K562 (cell line): ENCODE data around the gene KRT14. TPM values are rescaled to one million over a fixed set of nuclear protein-coding genes. Genes with fewer than 3 reads are reported as not detected.

Experiments
- ADNP ChIP-seq: fragments of 200-800 bp; sonication (Bioruptor generic); IDR thresholded peaks from 2 replicates; pipeline ENCODE4 v1.6.1; 2016; ENCODE audit warnings: missing genetic modification characterization, missing compliant biosample characterization
- ARID1B ChIP-seq: fragments of 450-650 bp; IDR thresholded peaks from 2 replicates; pipeline ENCODE4 v1.6.1; 2016; ENCODE audit warnings: antibody characterized with exemption, mild to moderate bottlenecking, inconsistent platforms
- CBFA2T3 ChIP-seq: fragments of 450-650 bp; IDR thresholded peaks from 2 replicates; pipeline ENCODE4 v1.6.1; 2017
- CBX1 ChIP-seq: sonication (generic); IDR thresholded peaks from 2 replicates; pipeline ENCODE4 v1.6.1; 2016; ENCODE audit warnings: antibody characterized with exemption, low read depth, mild to moderate bottlenecking
- CHD4 ChIP-seq: fragments of 200-600 bp; sonication (generic); IDR thresholded peaks from 3 replicates; pipeline ENCODE4 v1.6.1; 2012; ENCODE audit warnings: low read depth, mild to moderate bottlenecking, mixed read lengths, low read length, inconsistent platforms; ENCODE audit not compliant: insufficient read depth, insufficient replicate concordance, poor library complexity, severe bottlenecking
- CREB3 ChIP-seq: fragments of 450-650 bp; conservative IDR thresholded peaks from 2 replicates; pipeline ENCODE4 v1.6.1; 2016; ENCODE audit warnings: missing genetic modification characterization, low read depth, mild to moderate bottlenecking, missing compliant biosample characterization, moderate library complexity
- CSDE1 ChIP-seq, 2 experiments: fragments of 450-650 bp; IDR thresholded peaks; 2 replicates each; pipeline ENCODE4 v1.6.1; 2016; ENCODE audit warnings: mild to moderate bottlenecking in 1 of 2
- FOS ChIP-seq: IDR thresholded peaks from 3 replicates; pipeline ENCODE4 v1.6.1; 2011; ENCODE audit not compliant: insufficient read length; ENCODE audit errors: extremely low read depth
- FOSL1 ChIP-seq: fragments of 200-800 bp; sonication (Bioruptor generic); conservative IDR thresholded peaks from 2 replicates; pipeline ENCODE4 v1.6.1; 2016; ENCODE audit warnings: missing genetic modification characterization, missing compliant biosample characterization
- JUND ChIP-seq, 2 experiments: IDR thresholded peaks; 2 replicates in 1 of 2; 3 replicates in 1 of 2; pipeline ENCODE4 v1.6.1; 2011; ENCODE audit warnings: borderline replicate concordance in 2 of 2, low read depth in 2 of 2, low read length in 2 of 2, improper control_type of control experiment in 1 of 2, missing biosample characterization in 1 of 2, missing genetic modification characterization in 1 of 2, missing genetic modification reagents in 1 of 2
- LCOR ChIP-seq: sonication (generic); formaldehyde crosslinking; IDR thresholded peaks from 2 replicates; pipeline ENCODE4 v1.8.0; 2022; ENCODE audit warnings: mild to moderate bottlenecking, missing genetic modification reagents
- MYNN ChIP-seq, 2 experiments: sonication (generic); formaldehyde crosslinking in 1 of 2; IDR thresholded peaks; 2 replicates each; pipeline versions ENCODE4 v1.5.0 to v1.6.1; 2016 to 2020; ENCODE audit warnings: antibody characterized with exemption in 1 of 2, missing genetic modification reagents in 1 of 2
- PHF20 ChIP-seq: fragments of 450-650 bp; IDR thresholded peaks from 2 replicates; pipeline ENCODE4 v1.6.1; 2018; ENCODE audit not compliant: partially characterized antibody
- PRMT5 ChIP-seq: sonication (generic); formaldehyde crosslinking; IDR thresholded peaks from 2 replicates; pipeline ENCODE4 v1.5.0; 2020; ENCODE audit warnings: missing genetic modification reagents
- PTBP1 ChIP-seq: fragments of 200-400 bp; formaldehyde crosslinking; IDR thresholded peaks from 2 replicates; pipeline ENCODE4 v1.6.1; 2017; ENCODE audit warnings: low read depth, low read length
- RCOR1 ChIP-seq, 2 experiments: IDR thresholded peaks; 2 replicates each; pipeline ENCODE4 v1.6.1; 2012; ENCODE audit warnings: low read depth in 2 of 2, low read length in 2 of 2, borderline replicate concordance in 1 of 2, improper control_type of control experiment in 1 of 2
- SMAD4 ChIP-seq: fragments of 250-450 bp; sonication (Bioruptor Pico); conservative IDR thresholded peaks from 2 replicates; pipeline ENCODE4 v1.8.0; 2021; ENCODE audit warnings: inconsistent platforms, mild to moderate bottlenecking, moderate library complexity
- ZBTB9 ChIP-seq: fragments of 450-650 bp; formaldehyde crosslinking; IDR thresholded peaks from 2 replicates; pipeline ENCODE4 v1.4.0; 2020; ENCODE audit warnings: mild to moderate bottlenecking, moderate library complexity
- ZFP91 ChIP-seq: sonication (generic); formaldehyde crosslinking; IDR thresholded peaks from 2 replicates; pipeline ENCODE4 v1.8.0; 2022; ENCODE audit warnings: mild to moderate bottlenecking, missing genetic modification reagents
- ZNF143 ChIP-seq: sonication (generic); formaldehyde crosslinking; IDR thresholded peaks from 2 replicates; pipeline ENCODE4 v1.9.0; 2022; ENCODE audit warnings: mild to moderate bottlenecking, missing genetic modification reagents
- ZNF274 ChIP-seq: IDR thresholded peaks from 2 replicates; pipeline ENCODE4 v1.6.1; 2011; ENCODE audit warnings: low read depth, mild to moderate bottlenecking, low read length, moderate library complexity, borderline replicate concordance
- ZNF282 ChIP-seq: sonication (generic); formaldehyde crosslinking; IDR thresholded peaks from 2 replicates; pipeline ENCODE4 v1.8.1; 2023; ENCODE audit warnings: missing genetic modification reagents
- polyA plus RNA-seq, 8 experiments: library from polyadenylated mRNA; depleted of rRNA in 4 of 8; stranded (reverse) in 5 of 8; unstranded in 3 of 8; fragments of >200 nt; fragmentation: Nextera tagmentation in 2 of 8; fragmentation: Illumina TruSeq in 1 of 8; extraction: Ambion mirVana in 2 of 8; extraction: Trizol in 1 of 8; gene quantifications; 2 replicates each; pipeline versions ENCODE4 v1.2.1 to v1.2.3, GENCODE V29; 2011 to 2014; ENCODE audit warnings: inconsistent platforms in 1 of 8, missing spikeins in 1 of 8
- total RNA-seq, 7 experiments: library from RNA; depleted of rRNA in 6 of 7; stranded (reverse); fragments of >200 nt in 6 of 7; fragmentation: Illumina TruSeq in 2 of 7; extraction: Trizol in 2 of 7; gene quantifications; 2 replicates each; pipeline versions ENCODE4 v1.2.1 to v1.2.3, GENCODE V29; 2011 to 2021; ENCODE audit warnings: low replicate concordance in 1 of 7

The KRT14 gene
- total and polyA plus RNA-seq, 9 of the 15 experiments (the other 6 are each of a cell fraction or from before 2014, with no cell fraction given): 0.22 TPM; not detected in 8

- TF ChIP-seq CREB3 (tag) (no peak), ZNF282 (CRISPR knock-in tag) (no peak), CBX1 (peak; percentile 91; the same call in 1 of the 2 replicates), CBFA2T3 (0 out of 2 replicates have a peak, but pooled peaks have one; percentile 2), JUND (IDR thresholded peaks at IDR 0.05; ENCODE audit: borderline replicate concordance, low read depth, low read length) (peak; percentile 86), JUND (tag; IDR thresholded peaks at IDR 0.05; ENCODE audit: borderline replicate concordance, low read depth, low read length) (peak; percentile 52; the same call in 2 of the 3 replicates), ADNP (tag) (peak; percentile 91), SMAD4 (CRISPR knock-in tag) (no peak), FOSL1 (tag) (peak; percentile 82), CSDE1 (IDR thresholded peaks at IDR 0.05) (no peak), LCOR (CRISPR knock-in tag) (no peak), PHF20 (no peak), CHD4 (peak; percentile 84), PTBP1 (0 out of 2 replicates have a peak, but pooled peaks have one; percentile 75), ARID1B (peak; percentile 65), ZNF143 (CRISPR knock-in tag) (no peak), ZFP91 (CRISPR knock-in tag) (no peak), ZBTB9 (CRISPR knock-in tag) (no peak), RCOR1 (IDR thresholded peaks at IDR 0.05; ENCODE audit: borderline replicate concordance in 1 of 2, low read depth in 2 of 2, low read length in 2 of 2) (peak in 1 of 2 experiments; percentile 72; a peak in 1 of 4 replicates), ZNF274 (no peak), MYNN (IDR thresholded peaks at IDR 0.05) (peak; percentile 48; the same call in 1 of the 2 replicates), MYNN (CRISPR knock-in tag; IDR thresholded peaks at IDR 0.05) (no peak), FOS (peak; percentile 33), PRMT5 (CRISPR knock-in tag) (no peak)
These were observed 38.5 kb downstream of the KRT14 start (continued) for GRCh38 chr17:41547921-41548843.
